Keratinocyte (primary cell): ENCODE results near the gene MAPK7.

Experiments used
- EZH2 ChIP-seq: IDR thresholded peaks from one replicate; pipeline ENCODE4 v1.6.1; 2012; ENCODE audit warnings: inconsistent platforms, mild to moderate bottlenecking, low read length, moderate library complexity
- TF ChIP-seq, protein P1 (sequence below), 3 experiments: IDR thresholded peaks in 1 of 3; conservative IDR thresholded peaks in 1 of 3; optimal IDR thresholded peaks in 1 of 3; 2 replicates in 2 of 3; 3 replicates in 1 of 3; pipeline versions ENCODE3 to v1.5.1; 2011; ENCODE audit warnings: low read length in 3 of 3, mild to moderate bottlenecking in 3 of 3, moderate library complexity in 2 of 3, control low read depth in 1 of 3, inconsistent platforms in 1 of 3; ENCODE audit not compliant: insufficient read depth in 2 of 3; ENCODE audit errors: extremely low read depth in 1 of 3

DNA sequence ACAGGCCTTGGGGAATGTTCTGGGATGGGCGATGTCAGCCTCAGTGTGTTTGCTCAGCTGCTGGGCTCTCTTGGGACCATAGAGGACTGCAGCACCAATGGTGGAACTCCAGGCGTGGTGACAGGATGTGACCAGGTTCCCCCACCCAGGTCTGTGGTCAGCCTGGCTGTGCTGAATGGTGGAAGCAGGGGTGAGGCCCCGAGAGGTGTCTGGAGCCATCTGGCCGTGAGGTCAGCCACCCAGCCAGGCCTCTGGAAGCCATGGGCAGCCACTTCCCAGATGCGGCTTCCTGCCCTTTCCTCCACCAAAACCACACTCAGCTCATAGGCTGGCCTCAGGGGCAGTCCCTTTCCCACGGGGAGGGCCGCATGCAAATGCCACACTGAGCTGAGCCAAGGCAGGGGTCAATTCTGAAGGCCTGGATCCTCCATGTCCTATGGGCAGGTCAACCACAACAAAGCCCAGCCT, 7.8 kb upstream of the MAPK7 start:
- TF ChIP-seq, protein P1, sequence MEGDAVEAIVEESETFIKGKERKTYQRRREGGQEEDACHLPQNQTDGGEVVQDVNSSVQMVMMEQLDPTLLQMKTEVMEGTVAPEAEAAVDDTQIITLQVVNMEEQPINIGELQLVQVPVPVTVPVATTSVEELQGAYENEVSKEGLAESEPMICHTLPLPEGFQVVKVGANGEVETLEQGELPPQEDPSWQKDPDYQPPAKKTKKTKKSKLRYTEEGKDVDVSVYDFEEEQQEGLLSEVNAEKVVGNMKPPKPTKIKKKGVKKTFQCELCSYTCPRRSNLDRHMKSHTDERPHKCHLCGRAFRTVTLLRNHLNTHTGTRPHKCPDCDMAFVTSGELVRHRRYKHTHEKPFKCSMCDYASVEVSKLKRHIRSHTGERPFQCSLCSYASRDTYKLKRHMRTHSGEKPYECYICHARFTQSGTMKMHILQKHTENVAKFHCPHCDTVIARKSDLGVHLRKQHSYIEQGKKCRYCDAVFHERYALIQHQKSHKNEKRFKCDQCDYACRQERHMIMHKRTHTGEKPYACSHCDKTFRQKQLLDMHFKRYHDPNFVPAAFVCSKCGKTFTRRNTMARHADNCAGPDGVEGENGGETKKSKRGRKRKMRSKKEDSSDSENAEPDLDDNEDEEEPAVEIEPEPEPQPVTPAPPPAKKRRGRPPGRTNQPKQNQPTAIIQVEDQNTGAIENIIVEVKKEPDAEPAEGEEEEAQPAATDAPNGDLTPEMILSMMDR (optimal IDR thresholded peaks at IDR 0.05 in 1 of 3, IDR thresholded peaks at IDR 0.05 in 1 of 3, conservative IDR thresholded peaks at IDR 0.05 in 1 of 3; ENCODE audit: extremely low read depth in 1 of 3, insufficient read depth in 2 of 3, low read length in 3 of 3): no peak
- no peak for TF ChIP-seq EZH2
